SJSA1 (cell line): ENCODE results near the gene TAS2R7. TPM values are rescaled to one million over a fixed set of nuclear protein-coding genes. Genes with fewer than 3 reads are reported as not detected.

ENCODE experiments used
- DNase-seq, 2 experiments: peaks; one replicate each; pipeline ENCODE4 v3.0.0-alpha.2; 2015 to 2020; ENCODE audit warnings: low spot score in 2 of 2, low read depth in 1 of 2
- H3K27ac ChIP-seq: fragments of 250-450 bp; sonication (Bioruptor Pico); 2 replicates; pipeline ENCODE4 v1.5.1; 2020; ENCODE audit warnings: mild to moderate bottlenecking, moderate library complexity
- H3K27me3 ChIP-seq: fragments of 250-450 bp; sonication (Bioruptor Pico); replicated peaks from 2 replicates; pipeline ENCODE4 v1.5.1; 2020; ENCODE audit warnings: mild to moderate bottlenecking, moderate library complexity
- H3K36me3 ChIP-seq: fragments of 250-450 bp; sonication (Bioruptor Pico); 2 replicates; pipeline ENCODE4 v1.5.1; 2020; ENCODE audit warnings: mild to moderate bottlenecking
- H3K4me1 ChIP-seq: fragments of 250-450 bp; sonication (Bioruptor Pico); replicated peaks from 2 replicates; pipeline ENCODE4 v1.6.1; 2021; ENCODE audit warnings: mild to moderate bottlenecking
- H3K4me3 ChIP-seq: fragments of 250-450 bp; sonication (Bioruptor Pico); 2 replicates; pipeline ENCODE4 v1.5.1; 2020; ENCODE audit warnings: mild to moderate bottlenecking
- H3K9me3 ChIP-seq: fragments of 250-450 bp; sonication (Bioruptor Pico); replicated peaks from 2 replicates; pipeline ENCODE4 v1.5.1; 2020; ENCODE audit warnings: mild to moderate bottlenecking
- total RNA-seq: library from RNA; depleted of rRNA; stranded (reverse); fragments of >200 nt; shearing (Covaris generic); gene quantifications from 2 replicates; pipeline ENCODE4 v1.2.3, GENCODE V29; 2014; rRNA removed

TAS2R7 gene, protein sequence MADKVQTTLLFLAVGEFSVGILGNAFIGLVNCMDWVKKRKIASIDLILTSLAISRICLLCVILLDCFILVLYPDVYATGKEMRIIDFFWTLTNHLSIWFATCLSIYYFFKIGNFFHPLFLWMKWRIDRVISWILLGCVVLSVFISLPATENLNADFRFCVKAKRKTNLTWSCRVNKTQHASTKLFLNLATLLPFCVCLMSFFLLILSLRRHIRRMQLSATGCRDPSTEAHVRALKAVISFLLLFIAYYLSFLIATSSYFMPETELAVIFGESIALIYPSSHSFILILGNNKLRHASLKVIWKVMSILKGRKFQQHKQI
- not detected in 2 replicates for total RNA-seq

DNA sequence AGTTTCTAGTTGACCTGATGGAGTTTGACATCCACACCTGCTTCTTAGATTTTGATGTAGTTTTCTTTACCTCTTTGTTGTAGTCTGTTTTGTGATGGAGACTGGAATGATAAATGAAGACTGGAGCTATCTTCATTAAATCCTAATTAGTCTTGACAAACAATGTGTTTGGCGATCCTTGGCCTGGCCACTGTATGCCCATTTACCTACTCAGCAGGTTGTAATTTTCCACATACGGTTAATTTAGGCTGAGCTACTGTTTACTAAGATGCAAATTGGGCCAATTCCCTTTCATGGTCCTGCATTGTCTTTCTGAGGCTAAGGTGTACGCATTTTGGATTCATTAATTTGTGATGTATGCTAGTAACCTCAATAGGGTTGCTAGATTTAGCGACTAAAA, at the start of gene TAS2R7:
Gene TAS2R7, minus strand, starts transcription at position 41 of the 400 bp plus-strand sequence. CDS start 57 bp downstream, outside the sequence.
- Histone ChIP-seq H3K9me3 (no peaks in the 10 kb centered on the region), H3K27me3 (peaks cover 8% of the 10 kb centered on the region), H3K36me3 (no peaks in the 10 kb centered on the region), H3K4me3 (no peak within 1 kb of the TSS), H3K4me1 (no peaks in the 10 kb centered on the region), H3K27ac (no peak within 1 kb of the TSS)
- no peak for DNase-seq

DNA sequence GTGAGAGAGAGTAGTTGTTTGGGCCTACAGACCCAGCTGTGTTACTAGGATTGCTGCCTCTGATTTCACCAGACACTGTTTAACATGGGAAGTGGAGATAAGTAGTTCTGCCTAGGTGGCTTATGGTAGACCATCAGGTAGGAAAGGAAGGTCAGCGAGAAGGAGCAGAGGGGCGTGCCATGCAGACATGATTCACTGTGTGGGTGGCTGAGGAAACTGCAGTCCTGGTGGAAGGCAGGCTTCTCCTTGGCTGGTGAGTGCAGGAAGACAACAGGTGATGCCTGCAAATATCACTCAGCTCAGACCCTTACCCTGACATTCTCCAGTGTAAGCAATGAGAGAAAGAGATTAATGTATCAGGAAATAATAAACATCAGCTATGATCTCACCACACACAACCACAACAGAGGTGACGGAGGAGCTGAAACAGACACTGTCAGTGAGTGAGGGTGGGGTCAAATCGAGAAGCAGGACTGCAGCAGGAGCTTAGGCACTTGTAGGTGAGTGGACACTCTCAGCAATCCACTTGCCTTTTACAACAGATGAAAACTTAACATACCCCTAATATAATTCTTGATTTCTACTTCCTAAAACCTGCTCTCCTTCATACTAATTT, 48.9 kb upstream of the TAS2R7 start:
- H3K27me3 ChIP-seq = no peaks in the 10 kb centered on the region
- no peak overlapping the region for H3K4me3 ChIP-seq
- no peaks in the 10 kb centered on the region for H3K4me1 ChIP-seq
- no peaks in the 10 kb centered on the region; the same call in 1 of the 2 replicates for H3K9me3 ChIP-seq
- no peak for DNase-seq
- H3K27ac ChIP-seq = no peak overlapping the region
- 0 out of 2 replicates have a peak, but pooled peaks cover 11% of the 10 kb centered on the region for H3K36me3 ChIP-seq

GRCh38 chr12:10849425-10849878, 47.0 kb upstream of the TAS2R7 start, which contains the start of gene PRR4:
Gene PRR4, minus strand, starts transcription at chr12:10849475. Its CDS starts 38 bp downstream, at chr12:10849437.
- no peak within 1 kb of the TSS for H3K4me3 ChIP-seq
- H3K27ac ChIP-seq = no peak within 1 kb of the TSS
- DNase-seq = no peak
- H3K9me3 ChIP-seq = no peaks in the 10 kb centered on the region
- H3K36me3 ChIP-seq = 0 out of 2 replicates have a peak, but pooled peaks cover 8% of the 10 kb centered on the region
- no peaks in the 10 kb centered on the region for H3K4me1 ChIP-seq
- H3K27me3 ChIP-seq = no peaks in the 10 kb centered on the region

DNA sequence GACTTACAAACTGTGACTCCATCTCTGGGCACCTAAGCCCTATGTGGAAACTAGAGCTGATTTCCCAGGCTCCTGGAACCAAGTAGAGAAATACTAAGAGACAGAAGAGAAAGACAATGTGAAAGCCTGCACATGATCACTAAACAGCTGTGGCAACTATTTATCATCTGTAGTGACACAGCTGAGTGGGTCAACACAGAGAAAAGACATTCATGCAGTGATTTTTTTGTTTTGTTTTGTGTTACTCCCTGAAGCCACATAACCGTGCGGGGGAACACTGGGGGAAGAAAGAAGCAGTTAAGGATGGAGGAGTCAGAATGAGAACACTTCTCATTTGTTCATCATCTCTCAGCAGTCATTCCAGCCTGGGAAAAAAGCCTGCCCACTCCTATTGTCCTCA, 45.3 kb upstream of the TAS2R7 start:
- Histone ChIP-seq H3K4me1 (no peaks in the 10 kb centered on the region), H3K36me3 (0 out of 2 replicates have a peak, but pooled peaks cover 8% of the 10 kb centered on the region), H3K27me3 (no peaks in the 10 kb centered on the region), H3K27ac (no peak overlapping the region), H3K9me3 (no peaks in the 10 kb centered on the region), H3K4me3 (no peak overlapping the region)
- DNase-seq = no peak

- no peak for DNase-seq
- H3K27me3 ChIP-seq = no peaks in the 10 kb centered on the region
- H3K27ac ChIP-seq = no peak overlapping the region
- no peaks in the 10 kb centered on the region for H3K4me1 ChIP-seq
- H3K36me3 ChIP-seq = 0 out of 2 replicates have a peak, but pooled peaks cover 4% of the 10 kb centered on the region
- H3K4me3 ChIP-seq = no peak overlapping the region
- no peaks in the 10 kb centered on the region for H3K9me3 ChIP-seq
These were observed 40.4 kb upstream of the TAS2R7 start for GRCh38 chr12:10842862-10843261.

DNA sequence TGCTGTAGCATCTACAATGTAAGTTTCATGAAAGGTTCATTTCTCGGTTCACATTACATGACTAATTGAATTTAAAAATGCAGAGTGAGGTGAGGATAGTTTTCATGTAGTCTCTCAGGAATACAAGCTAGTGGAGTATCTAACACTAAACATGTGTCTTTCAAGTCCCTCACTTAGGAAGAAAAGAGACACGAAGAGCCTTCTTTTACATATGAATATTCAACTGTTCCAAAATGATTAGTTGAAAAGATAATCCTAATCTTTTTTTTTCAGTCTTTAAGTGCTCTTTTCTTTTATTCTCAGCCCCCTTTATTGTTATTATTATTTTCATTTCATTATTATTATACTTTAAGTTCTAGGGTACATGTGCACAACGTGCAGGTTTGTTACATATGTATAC, 36.0 kb upstream of the TAS2R7 start:
- Histone ChIP-seq H3K36me3 (no peaks in the 10 kb centered on the region), H3K4me3 (no peak overlapping the region), H3K27me3 (no peaks in the 10 kb centered on the region), H3K9me3 (no peaks in the 10 kb centered on the region), H3K4me1 (no peaks in the 10 kb centered on the region), H3K27ac (no peak overlapping the region)
- no peak for DNase-seq

- no peak for DNase-seq
- no peaks in the 10 kb centered on the region for H3K27me3 ChIP-seq
- H3K9me3 ChIP-seq = no peaks in the 10 kb centered on the region
- no peak overlapping the region for H3K4me3 ChIP-seq
- H3K36me3 ChIP-seq = no peaks in the 10 kb centered on the region
- no peaks in the 10 kb centered on the region for H3K4me1 ChIP-seq
- no peak overlapping the region for H3K27ac ChIP-seq
These were observed 27.6 kb upstream of the TAS2R7 start for GRCh38 chr12:10829994-10830393.

- Histone ChIP-seq H3K4me1 (no peaks in the 10 kb centered on the region), H3K27me3 (no peaks in the 10 kb centered on the region), H3K27ac (no peak within 1 kb of the TSS), H3K4me3 (no peak within 1 kb of the TSS), H3K9me3 (no peaks in the 10 kb centered on the region), H3K36me3 (no peaks in the 10 kb centered on the region)
- no peak for DNase-seq
These were observed 23.8 kb upstream of the TAS2R7 start, which contains the start of gene TAS2R10 for GRCh38 chr12:10826258-10826657. Gene TAS2R10, minus strand, starts transcription at chr12:10826358. Its CDS starts 89 bp downstream, at chr12:10826269.

DNA sequence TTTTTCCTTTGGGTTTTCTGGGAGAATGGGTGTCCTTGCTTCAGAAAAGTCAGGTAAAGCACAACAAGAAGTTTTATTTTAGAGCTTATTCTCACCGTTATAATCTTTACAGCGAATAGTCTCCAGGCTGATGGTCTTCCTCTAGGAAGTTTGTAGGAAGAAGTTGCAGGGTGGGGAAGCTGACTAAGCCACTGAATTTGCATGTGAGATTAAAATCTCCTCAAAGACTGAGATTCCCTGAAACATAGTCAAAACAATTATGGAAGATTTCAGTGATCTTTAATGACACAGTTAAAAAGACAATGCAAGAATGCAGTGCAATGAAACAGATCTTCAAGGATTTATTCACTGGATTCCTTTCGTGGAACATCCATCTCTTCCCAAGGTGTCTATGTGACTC, 22.5 kb upstream of the TAS2R7 start:
- H3K27me3 ChIP-seq = no peaks in the 10 kb centered on the region
- H3K4me1 ChIP-seq = no peaks in the 10 kb centered on the region
- H3K27ac ChIP-seq = no peak overlapping the region
- H3K36me3 ChIP-seq = no peaks in the 10 kb centered on the region
- H3K9me3 ChIP-seq = no peaks in the 10 kb centered on the region
- H3K4me3 ChIP-seq = no peak overlapping the region
- DNase-seq = no peak

- H3K9me3 ChIP-seq = no peaks in the 10 kb centered on the region
- no peak overlapping the region for H3K4me3 ChIP-seq
- no peaks in the 10 kb centered on the region; the same call in 1 of the 2 replicates for H3K27me3 ChIP-seq
- no peak for DNase-seq
- no peaks in the 10 kb centered on the region for H3K36me3 ChIP-seq
- no peak overlapping the region for H3K27ac ChIP-seq
- no peaks in the 10 kb centered on the region for H3K4me1 ChIP-seq
These were observed 9.6 kb upstream of the TAS2R7 start for GRCh38 chr12:10811883-10812536.

- no peaks in the 10 kb centered on the region; the same call in 1 of the 2 replicates for H3K27me3 ChIP-seq
- DNase-seq = no peak
- H3K36me3 ChIP-seq = no peaks in the 10 kb centered on the region
- H3K4me3 ChIP-seq = no peak within 1 kb of the TSS
- H3K9me3 ChIP-seq = no peaks in the 10 kb centered on the region
- no peak within 1 kb of the TSS for H3K27ac ChIP-seq
- H3K4me1 ChIP-seq = no peaks in the 10 kb centered on the region
These were observed 7.6 kb upstream of the TAS2R7 start, which contains the start of gene TAS2R9 for GRCh38 chr12:10810068-10810467. Gene TAS2R9, minus strand, starts transcription at chr12:10810168. Its CDS starts 93 bp downstream, at chr12:10810075.

- no peak within 1 kb of the TSS for H3K27ac ChIP-seq
- no peaks in the 10 kb centered on the region for H3K9me3 ChIP-seq
- no peaks in the 10 kb centered on the region for H3K36me3 ChIP-seq
- no peaks in the 10 kb centered on the region for H3K4me1 ChIP-seq
- no peak within 1 kb of the TSS for H3K4me3 ChIP-seq
- no peak for DNase-seq
- H3K27me3 ChIP-seq = no peaks in the 10 kb centered on the region; the same call in 1 of the 2 replicates
These were observed 4.8 kb upstream of the TAS2R7 start, which contains the start of gene TAS2R8 for GRCh38 chr12:10807186-10807585. Gene TAS2R8, minus strand, starts transcription at chr12:10807286. Its CDS starts 306 bp downstream, at chr12:10806980.

- Histone ChIP-seq H3K36me3 (no peaks in the 10 kb centered on the region), H3K9me3 (no peaks in the 10 kb centered on the region), H3K27me3 (peaks cover 11% of the 10 kb centered on the region), H3K4me1 (no peaks in the 10 kb centered on the region), H3K4me3 (no peak overlapping the region), H3K27ac (no peak overlapping the region)
- DNase-seq = no peak
These were observed 686 bp downstream of the TAS2R7 start for GRCh38 chr12:10801741-10802140.
